HG03354 (cell line): ENCODE data around the gene TUBB6.

Source experiments
- ATAC-seq: cut with Tn5 transposase; IDR thresholded peaks from one replicate; pipeline ENCODE4 v1.9.1; 2021; ENCODE audit warnings: mild to moderate bottlenecking; ENCODE audit not compliant: unreplicated experiment, poor library complexity, severe bottlenecking

The TUBB6 gene

DNA sequence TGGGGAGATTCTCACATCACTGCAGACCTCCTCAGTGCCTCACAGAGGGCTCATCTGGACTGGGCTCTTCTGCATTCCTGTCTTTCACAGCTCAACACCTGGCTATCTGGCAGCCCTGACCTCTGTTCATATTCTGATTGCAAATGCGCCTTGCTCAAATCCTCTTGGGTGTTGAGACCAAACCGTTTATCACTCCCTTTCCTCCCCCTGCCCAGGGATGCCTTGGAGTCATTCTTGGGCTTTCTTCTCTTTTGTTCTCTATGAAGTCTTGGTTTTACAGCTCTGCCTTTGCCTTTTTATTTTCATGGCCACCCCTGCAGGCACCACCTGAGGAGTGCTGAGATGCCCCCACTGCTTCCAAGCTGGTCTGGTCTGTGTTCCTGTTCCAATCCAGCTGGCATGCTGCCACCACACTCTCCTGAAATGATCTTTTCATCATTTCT, 26.3 kb downstream of the TUBB6 start:
- ATAC-seq = no peak

DNA sequence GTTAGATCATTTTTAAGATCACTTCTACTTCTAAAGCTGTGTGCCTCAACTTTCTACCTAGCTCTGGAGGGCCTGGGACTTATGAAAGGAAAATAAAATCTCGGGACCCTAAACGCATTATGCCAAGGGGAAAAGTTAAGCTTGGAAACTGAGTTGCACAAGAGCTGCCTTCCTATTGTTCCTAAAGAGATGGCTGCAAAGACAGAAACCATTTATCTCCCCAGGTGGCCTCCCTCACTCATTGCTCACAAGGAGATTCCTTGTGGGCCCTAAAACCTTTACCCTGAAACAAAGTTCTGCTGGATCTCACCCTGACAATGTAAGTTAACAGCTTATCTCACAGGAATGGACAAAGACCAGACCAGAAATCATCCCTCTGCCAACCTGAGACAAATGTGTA, 26.8 kb downstream of the TUBB6 start:
- ATAC-seq = no peak

DNA sequence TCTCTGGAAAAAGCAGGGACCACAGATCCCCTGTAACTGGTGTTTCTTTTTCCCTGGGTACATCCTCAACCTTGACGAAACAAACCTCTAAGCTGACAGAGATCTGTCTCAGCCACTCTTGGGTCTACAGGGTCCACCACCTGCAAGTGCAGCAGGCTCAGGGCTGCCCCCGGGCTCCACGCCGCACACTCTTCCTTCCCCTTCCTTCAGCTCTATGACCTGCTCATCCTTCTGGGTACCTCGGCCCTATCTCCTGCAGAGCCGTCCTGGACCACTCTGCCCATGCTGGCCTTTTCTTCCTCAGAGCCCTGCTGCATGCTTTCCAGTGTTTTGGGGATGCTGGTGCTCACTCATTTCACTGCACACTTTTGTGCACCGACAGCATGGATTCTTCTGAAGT, 27.5 kb downstream of the TUBB6 start:
- no peak for ATAC-seq

- ATAC-seq = no peak
Observed at GRCh38 chr18:12336171-12336613, 28.2 kb downstream of the TUBB6 start.

DNA sequence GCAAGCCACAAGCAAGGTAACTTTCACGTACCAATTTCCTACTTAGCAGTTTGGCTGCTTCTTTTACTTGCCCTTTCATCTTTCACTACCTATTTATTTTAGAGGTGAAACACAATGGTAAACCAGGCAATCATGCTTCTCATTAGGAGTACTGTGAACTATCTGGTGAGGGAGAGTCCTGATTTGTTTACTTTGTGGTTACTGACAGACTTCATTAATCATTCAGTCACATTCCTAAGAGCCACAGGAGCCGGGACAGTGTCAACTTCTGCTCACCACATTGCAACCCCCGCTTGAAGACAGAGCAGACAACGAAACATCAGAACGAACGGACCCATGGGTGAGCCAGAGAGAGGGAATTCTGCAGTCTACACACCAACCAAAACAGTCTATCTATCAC, 28.8 kb downstream of the TUBB6 start:
- no peak for ATAC-seq

- no peak for ATAC-seq
Observed at GRCh38 chr18:12338382-12338781, 30.3 kb downstream of the TUBB6 start.

- ATAC-seq = no peak
Observed at GRCh38 chr18:12340945-12341660, 33.1 kb downstream of the TUBB6 start.

DNA sequence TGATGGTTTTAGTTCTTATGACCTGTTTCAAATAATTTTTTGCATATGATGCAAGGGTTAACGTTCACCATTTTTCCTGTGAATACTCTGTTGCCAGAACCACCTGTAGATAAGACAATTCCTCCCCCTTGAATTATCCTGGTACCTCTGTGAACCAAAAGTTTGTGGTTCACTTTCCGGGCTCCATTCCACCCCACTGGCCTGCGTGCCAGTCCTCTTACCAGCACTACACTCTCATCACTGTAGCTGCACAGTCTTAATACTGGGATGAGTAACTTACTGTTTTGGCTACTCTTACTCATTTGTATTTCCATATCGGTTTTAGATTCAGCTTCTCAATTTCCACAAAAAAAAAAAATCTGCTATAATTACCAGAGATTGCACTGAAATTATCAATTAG, 34.6 kb downstream of the TUBB6 start:
- no peak for ATAC-seq

GRCh38 chr18:12345491-12346239, 37.6 kb downstream of the TUBB6 start:
- no peak for ATAC-seq

DNA sequence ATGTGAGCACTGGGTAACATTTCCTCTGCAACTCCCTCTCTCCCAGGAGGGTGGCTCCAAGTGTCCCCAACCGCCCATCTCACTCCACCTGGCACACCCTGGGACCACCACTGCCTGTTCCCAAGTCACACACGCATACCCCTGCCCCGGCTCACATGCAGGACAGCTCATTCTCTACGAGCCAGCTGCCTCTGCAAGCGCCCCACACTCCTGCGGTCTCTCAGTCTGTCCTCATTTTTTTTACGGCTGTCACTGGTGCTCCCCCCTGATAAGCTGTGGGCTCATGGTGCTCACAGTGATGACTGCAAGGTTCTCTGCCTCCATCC, 38.2 kb downstream of the TUBB6 start:
- ATAC-seq = no peak

- ATAC-seq = no peak
Observed at GRCh38 chr18:12347895-12348294, 39.9 kb downstream of the TUBB6 start.

DNA sequence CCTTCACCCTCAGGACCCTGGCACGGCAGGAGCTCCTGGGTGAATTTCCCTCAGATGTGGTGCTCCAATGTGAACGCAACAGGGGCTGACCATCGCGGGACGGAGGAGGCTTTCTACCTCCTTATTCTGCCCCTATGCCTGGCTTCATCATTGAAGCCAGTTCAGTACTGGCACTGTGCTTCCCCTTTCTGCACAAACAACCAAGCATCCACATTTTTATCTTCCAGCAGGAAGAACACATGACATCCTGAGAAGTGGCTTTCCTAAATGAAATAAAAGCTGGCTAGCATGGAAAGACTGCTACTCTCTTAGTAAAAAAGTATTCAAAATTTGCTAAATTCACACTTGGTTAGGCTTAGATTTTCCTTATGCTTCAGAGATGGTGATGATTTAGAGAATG, 44.1 kb downstream of the TUBB6 start:
- ATAC-seq = no peak

GRCh38 chr18:12359515-12359927, 51.5 kb downstream of the TUBB6 start:
- ATAC-seq = no peak

- ATAC-seq = no peak
Observed at GRCh38 chr18:12361770-12362378, 53.8 kb downstream of the TUBB6 start.

DNA sequence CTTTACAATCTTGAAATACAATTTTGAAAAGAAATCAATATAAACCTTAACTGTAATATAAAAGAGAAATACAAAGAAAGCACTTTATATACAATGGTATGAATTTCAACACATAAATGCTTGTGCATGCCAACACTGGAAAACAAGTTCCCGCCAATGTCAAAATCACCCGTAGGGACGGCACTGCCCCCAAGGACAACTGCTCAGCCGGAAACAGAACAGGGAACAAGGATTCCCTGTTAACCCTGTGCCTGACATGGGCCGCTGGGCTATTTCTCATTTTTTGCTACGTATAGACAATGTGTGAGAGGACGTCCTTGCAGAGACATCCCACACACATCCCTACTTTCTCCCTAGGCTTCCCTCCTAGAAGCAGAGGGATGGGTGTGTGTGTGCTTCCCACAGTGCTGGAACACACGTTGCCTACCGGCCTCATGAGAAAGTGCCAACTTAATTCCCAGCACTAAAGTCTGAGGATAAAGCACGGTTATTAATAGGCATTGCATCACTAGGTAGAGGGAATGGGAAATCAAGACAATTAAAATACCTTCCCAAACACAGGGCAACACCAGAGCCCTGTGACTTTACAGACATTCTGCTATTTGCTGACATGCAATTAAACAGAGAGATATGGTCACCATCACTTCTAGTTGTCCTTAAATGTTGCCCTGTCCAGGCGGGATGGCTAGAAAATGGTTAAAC, 54.6 kb downstream of the TUBB6 start:
- ATAC-seq = no peak

DNA sequence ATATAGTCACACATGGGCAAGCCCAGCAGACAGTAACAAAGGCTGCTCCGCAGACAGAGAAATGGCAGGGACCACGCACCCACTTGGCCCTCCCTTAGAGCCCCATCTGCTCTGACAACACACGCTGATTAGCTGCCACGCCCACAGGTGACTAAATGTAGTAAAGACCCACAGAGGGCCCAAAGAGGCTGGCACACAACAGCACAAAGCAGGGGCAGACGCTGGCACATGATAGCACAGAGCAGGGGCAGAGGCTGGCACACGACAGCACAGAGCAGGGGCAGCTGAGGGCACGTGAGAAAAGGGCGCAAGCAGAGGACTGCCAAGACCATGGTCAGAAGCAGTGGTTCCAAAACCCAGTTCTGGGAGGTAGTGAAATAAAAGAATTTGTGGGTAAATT, 58.3 kb downstream of the TUBB6 start:
- no peak for ATAC-seq

GRCh38 chr18:12366784-12367183, 58.7 kb downstream of the TUBB6 start:
- no peak for ATAC-seq

- no peak for ATAC-seq
Observed at GRCh38 chr18:12369211-12369610, 61.2 kb downstream of the TUBB6 start.

DNA sequence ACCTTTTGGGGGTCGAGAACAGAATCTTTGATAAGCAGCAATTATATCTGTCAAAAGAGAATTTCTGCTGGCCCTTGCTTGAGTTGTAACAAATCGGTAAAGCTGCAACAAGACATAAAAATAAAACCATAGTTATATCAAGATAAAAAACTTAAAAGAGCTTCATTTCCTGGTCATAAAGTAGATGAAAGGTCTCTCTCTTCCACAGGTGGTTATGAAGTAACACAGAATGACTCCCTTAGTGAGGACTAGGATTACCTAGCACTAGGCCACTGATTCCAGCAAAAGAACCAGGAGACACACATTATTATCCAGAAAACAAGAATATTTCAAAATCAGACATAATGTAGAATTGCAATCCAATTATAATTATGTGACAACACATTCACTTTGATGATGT, 63.5 kb downstream of the TUBB6 start:
- no peak for ATAC-seq

DNA sequence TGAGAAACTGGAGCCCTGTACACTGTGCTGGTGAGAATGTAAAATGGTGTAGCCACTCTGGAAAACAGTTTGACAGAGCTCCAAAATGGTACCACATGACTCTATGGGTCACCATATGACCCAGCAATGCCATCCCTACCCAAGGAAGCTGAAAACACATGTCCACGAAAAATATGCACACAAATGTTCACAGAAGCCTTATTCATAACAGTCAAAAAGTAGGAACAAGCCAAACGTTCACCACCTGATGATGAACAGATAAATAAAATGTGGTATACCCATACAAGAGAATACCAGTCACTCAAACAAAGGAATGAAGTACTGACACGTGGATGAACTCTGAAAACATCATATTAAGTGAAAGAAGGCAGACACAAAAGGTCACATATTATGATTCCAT, 64.4 kb downstream of the TUBB6 start:
- no peak for ATAC-seq
